HFF-Myc (cell line): ENCODE measurements around the gene EEIG2.
"Not testable (repeated sequence)": the region's sequence is repeated elsewhere in the genome, so short reads cannot be mapped to it uniquely, and the experiment has no call there.

Source experiments
- DNase-seq: peaks from one replicate; pipeline ENCODE4 v3.0.0-alpha.2; 2011; ENCODE audit warnings: low read depth; ENCODE audit errors: extremely low read depth
- H3K4me3 ChIP-seq: replicated peaks from 2 replicates; pipeline ENCODE4 v1.5.1; 2011; ENCODE audit warnings: low read depth, mild to moderate bottlenecking, control low read depth, low read length
- TF ChIP-seq, protein P1 (sequence below): IDR thresholded peaks from 2 replicates; pipeline ENCODE4 v1.5.1; 2012; ENCODE audit warnings: mild to moderate bottlenecking, low read depth, low read length, control low read depth; ENCODE audit errors: missing control alignments

Gene EEIG2

GRCh38 chr1:108559215-108560186 is at the start of gene EEIG2:
EEIG2 (plus strand) TSS chr1:108560100; CDS start chr1:108560429, 329 bp downstream.
- DNase-seq = peak; percentile 65
- peak within 1 kb of the TSS; percentile 63 for H3K4me3 ChIP-seq
- TF ChIP-seq, protein P1, sequence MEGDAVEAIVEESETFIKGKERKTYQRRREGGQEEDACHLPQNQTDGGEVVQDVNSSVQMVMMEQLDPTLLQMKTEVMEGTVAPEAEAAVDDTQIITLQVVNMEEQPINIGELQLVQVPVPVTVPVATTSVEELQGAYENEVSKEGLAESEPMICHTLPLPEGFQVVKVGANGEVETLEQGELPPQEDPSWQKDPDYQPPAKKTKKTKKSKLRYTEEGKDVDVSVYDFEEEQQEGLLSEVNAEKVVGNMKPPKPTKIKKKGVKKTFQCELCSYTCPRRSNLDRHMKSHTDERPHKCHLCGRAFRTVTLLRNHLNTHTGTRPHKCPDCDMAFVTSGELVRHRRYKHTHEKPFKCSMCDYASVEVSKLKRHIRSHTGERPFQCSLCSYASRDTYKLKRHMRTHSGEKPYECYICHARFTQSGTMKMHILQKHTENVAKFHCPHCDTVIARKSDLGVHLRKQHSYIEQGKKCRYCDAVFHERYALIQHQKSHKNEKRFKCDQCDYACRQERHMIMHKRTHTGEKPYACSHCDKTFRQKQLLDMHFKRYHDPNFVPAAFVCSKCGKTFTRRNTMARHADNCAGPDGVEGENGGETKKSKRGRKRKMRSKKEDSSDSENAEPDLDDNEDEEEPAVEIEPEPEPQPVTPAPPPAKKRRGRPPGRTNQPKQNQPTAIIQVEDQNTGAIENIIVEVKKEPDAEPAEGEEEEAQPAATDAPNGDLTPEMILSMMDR = peak; percentile 46

GRCh38 chr1:108511764-108512163 is 48.1 kb upstream of the EEIG2 start:
- DNase-seq = no peak
- H3K4me3 ChIP-seq = no peak overlapping the region
- TF ChIP-seq, protein P1 = no peak

- H3K4me3 ChIP-seq = no peak overlapping the region
- no peak for DNase-seq
- TF ChIP-seq, protein P1 = peak; percentile 62
Measured at GRCh38 chr1:108512239-108513043, 47.5 kb upstream of the EEIG2 start.

DNA sequence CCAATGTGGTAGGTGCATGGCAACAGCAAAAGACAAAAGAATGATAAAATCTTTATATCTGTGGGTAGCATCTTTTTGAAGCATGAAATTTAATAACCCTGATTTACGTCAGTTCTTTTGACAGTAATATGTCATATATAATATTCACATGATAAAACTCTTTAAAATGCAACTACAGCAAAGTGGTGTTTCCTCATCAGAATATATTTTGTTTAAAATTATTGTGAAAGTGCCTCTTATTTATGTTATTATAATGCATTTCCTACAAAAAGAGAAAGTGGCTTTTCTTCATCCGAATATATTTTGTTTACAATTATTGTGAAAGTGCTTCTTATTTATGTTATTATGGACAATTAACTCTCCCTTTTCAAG is 46.9 kb upstream of the EEIG2 start:
- no peak overlapping the region for H3K4me3 ChIP-seq
- TF ChIP-seq, protein P1 = no peak
- DNase-seq = no peak

DNA sequence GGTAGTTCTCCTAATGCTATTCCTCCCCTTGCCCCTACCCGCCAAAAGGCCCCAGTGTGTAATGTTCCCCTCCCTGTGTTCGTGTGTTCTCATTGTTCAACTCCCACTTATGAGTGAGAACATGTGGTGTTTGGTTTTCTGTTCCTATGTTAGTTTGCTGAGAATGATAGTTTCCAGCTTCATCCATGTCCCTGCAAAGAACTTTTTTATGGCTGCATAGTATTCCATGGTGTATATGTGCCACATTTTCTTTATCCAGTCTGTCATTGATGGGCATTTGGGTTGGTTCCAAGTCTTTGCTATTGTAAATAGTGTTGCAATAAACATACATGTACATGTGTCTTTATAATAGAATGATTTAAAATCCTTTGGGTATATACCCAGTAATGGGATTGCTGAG is 46.0 kb upstream of the EEIG2 start:
- H3K4me3 ChIP-seq, DNase-seq: not testable (repeated sequence)

DNA sequence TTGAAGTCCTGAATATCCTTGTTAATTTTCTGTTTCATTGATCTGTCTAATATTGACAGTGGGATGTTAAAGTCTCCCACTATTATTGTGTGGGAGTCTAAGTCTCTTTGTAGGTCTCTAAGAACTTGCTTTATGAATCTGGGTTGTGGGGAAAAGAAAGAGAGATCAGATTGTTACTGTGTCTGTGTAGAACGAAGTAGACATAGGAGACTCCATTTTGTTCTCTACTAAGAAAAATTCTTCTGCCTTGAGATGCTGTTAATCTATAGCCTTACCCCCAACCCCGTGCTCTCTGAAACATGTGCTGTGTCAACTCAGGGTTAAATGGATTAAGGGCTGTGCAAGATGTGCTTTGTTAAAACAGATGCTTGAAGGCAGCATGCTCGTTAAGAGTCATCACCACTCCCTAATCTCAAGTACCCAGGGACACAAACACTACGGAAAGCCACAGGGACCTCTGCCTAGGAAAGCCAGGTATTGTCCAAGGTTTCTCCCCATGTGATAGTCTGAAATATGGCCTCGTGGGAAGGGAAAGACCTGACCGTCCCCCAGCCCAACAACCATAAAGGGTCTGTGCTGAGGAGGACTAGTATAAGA is 42.5 kb upstream of the EEIG2 start:
- not testable (repeated sequence) for DNase-seq

DNA sequence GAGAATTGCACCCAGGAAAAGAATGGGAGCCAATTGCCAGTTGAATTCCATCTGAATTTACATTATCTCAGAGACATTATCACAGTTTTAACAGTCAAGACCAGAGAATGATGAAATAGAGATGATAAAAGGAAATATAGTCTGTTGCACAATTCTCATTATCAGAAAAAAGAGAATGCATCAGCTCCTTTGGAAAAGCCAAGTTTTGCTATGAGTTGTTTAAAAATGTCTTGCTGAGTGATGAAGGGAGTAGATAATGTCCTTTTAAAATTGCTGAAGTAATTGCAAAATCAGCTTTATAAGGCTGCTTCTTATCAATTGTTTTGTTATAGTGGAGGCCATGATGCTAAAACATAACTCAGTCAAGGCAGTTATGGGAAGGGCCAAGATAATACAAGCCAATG is 37.9 kb upstream of the EEIG2 start:
- TF ChIP-seq, protein P1 = no peak
- DNase-seq = no peak
- H3K4me3 ChIP-seq = no peak overlapping the region

More for the DNA sequence above, 42.5 kb upstream of the EEIG2 start:
- H3K4me3 ChIP-seq = not testable (repeated sequence)
